GM21619 (cell line): ENCODE results near the gene AFAP1.
A peak's percentile ranks its signal among the peaks of the same experiment; 100 is the strongest.

Experiments used
- ATAC-seq: cut with Tn5 transposase; IDR thresholded peaks from one replicate; pipeline ENCODE4 v1.9.1; 2021; ENCODE audit not compliant: unreplicated experiment

The AFAP1 gene

DNA sequence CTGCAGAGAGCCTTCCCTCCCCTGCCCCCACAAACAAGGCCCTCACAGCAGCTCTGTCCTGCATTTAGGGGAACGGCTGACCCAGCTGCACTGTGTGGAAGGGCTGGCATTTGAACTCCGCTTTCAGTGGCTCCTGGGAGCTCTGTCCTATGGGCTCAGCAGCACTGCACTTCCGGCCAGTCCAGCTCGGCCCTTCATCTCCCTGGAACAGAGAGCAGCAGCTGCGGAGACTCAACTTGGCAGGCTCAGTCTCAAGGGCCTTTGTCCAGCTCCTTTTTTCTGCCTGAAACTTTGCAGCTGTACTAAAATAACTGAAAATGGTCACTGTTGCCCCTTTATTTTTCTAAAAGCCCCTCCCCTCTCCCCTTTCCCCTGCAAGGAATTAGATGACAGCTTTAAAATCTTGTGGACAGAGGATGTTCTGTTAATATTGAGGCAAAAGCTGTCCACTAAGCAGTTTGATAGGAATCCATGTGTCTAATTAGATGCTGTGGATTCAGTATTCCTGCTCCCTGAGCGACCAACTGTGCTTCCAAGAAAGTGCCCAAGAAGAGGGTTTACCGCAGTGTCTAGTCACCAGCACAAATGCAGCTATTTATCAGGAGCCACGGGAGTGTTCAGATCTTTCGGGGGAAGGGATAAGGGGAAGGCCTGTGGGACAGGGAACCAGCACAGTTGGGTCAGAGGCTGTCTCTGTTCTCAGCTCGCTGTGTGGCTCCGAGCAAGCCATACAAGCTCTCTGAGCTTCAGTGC lies 133.1 kb downstream of the AFAP1 start:
- no peak for ATAC-seq

DNA sequence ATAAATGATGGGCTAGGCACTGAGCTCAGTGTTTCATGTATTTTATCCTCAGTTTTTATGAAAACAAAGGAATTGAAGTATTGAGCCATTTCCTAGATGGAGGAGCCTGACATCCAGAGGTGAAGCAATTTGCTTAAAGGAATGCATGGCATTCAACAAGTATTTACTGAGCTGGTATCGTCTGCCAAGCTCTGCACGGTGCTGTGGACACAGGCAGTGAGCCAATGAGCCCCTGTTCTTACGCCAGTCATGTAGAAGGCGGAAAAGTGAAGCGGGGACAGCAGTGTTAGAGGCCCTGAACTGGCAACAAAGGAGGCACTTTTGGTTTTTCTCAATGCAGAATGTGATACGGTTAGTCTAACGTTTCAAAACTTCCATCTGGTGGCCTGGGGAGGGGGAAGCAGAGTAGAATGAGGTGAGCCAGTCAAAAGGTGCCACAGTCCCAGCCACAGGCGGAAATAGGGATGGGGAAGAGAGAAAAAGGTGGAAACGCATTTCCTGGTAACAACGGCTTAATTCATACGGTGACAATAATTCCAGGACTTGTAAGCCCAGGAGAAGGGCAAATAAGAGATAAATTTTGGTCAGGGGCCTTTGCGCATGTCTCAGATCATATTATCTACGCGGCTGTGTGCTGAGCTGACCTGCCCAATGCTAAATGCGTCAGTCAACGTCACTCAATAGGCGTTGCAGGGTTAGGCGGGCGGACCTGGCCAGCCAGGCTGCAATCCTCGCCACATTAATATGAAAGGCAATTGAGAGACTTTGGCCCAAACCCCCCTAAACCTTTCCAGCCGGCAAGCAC lies 133.9 kb downstream of the AFAP1 start:
- ATAC-seq: no peak

DNA sequence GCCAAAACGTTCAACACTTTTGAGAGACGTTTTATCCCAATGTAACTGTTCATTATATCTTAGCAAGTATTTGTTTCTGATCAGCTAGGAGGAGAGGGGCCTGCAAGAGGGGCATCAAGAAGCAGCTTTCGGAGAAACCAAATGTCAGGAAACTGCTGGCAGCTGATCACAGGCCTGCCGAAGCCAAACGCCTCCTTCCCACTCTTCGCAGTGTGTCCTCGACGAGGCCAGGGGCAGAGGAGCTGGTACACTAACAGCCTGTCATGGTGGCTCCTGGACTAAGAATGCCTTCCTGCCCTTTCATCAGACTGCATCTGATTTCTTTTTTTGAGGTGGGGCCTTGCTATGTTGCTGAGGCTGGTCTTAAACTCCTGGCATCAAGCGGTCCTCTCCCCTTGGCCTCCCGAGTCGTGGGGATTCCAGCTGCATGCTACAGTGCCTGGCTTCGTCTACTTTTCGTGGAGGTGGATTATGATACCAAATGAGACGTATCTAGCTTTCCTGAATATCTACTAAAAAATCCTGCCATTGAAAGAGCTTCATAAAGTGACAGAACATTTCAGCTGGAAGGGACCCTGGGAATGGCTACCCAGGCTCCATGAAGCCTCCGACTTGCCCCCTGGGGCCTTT lies 134.8 kb downstream of the AFAP1 start:
- no peak for ATAC-seq

DNA sequence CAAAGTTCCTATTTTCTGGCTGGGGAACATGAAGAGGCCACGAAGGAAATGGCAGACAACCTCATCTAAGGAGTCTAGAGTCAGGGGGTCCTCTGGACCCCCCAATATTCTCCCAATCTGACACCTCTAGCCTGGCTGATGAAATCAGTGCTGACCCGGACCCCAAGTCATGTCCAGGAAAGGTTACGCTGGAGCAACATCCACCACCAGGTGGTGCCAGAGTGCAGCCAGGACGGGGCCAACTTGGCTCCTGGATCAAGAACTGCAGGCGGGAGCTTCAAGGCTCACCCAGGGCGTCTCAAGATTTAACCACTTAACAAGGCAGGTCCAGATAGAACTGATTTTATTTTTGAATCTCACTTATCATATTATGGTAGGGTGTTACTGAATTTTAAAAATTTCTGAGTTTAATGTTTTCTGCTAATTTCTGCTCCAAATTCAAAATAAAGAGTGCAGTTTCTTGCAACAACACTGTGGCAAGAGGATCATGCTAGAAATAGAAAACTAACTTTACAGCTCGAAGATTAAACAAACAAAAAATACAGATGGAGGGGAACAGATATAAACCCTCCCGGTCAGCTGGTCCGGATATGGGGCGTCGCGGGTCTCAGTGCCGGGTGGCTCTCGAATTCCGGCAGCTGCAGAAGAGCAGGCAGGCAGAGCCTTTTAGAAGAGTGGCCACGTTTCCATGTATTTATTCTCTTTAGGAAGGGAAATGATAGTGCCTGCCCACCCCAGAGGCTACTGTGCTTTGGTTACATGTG lies 135.5 kb downstream of the AFAP1 start:
- peak; percentile 57 for ATAC-seq

DNA sequence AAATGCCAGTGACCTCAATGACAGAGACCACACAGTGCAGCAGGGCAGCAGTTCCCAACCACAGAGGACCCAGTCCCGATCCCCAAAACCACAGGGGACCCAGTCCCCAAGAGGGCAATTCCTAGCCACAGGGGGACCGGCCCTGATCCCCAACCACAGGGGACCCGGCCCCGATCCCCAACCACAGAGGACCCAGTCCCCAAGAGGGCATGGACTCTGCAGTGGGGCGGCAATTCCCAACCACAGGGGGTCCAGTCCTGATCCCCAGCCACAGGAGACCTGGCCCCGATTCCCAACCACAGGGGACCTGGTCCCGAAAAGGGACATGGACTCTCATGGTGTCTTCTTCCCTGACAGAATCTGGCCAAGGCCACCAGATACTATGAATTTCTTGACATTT lies 136.3 kb downstream of the AFAP1 start:
- no peak for ATAC-seq

DNA sequence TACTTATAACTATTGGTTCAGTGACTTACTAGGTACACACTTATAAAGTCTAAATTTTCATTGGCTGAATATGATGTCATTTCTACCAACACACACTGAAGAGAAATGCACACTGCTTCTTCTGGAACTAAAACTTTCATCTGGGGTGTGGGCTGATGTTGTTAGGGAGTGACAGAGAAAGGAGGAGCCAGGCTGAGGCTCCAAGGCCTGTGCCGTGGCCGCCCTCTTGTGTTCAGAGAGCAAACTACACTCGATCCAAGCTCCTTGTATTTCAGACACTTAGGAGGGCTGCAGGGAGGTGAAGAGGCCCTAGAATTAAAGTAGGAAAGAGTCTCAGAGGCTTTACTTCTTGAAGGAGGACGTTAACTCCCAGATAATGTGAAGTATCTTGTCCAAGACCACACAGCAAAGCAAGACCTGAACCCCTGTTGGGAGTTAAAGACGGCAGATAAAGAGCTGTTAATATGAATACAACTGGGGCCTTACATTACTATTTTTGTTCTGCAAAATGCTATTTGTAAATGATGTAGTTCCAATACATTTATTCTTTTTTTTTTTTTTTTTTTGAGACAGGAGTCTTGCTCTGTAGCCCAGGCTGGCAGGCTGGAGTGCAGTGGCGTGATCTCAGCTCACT lies 137.5 kb downstream of the AFAP1 start:
- peak; percentile 83 for ATAC-seq

DNA sequence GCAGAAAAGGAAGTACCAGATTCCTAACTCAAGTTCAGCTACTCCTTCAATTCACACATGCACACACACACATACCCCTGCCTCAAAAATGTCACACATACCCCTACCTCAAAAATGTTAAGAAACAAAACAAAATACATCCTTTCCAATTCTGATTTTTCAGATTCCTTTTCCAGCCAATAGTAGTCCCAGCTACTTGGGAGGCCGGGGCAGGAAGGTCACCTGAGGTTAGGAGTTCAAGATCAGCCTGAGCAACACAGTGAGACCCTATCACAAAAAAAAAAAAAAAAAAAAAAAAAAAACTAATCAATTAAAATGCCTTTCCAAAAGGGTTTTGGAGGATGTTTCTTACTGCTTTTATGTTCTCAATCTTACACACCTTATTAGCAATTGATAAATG lies 138.0 kb downstream of the AFAP1 start:
- ATAC-seq: no peak

DNA sequence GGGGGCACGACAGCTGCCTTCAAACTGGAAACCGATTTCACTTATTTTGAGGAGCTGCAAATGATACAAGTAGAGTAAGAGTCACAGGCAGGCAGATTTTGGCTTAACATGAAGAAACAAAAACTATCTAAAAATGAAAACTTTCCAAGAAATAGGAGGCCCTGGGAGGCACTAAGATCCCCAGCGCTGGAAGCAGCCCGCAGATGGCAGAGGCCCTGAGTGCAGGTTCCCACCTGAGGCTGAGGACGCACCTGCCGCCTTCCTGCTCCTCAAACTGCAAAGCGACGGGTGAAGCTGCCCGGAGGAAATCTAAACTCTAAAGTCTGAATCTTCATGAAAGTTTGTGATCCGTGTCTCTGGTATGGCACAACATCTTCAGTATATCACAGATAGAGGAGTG lies 138.7 kb downstream of the AFAP1 start:
- ATAC-seq: no peak

DNA sequence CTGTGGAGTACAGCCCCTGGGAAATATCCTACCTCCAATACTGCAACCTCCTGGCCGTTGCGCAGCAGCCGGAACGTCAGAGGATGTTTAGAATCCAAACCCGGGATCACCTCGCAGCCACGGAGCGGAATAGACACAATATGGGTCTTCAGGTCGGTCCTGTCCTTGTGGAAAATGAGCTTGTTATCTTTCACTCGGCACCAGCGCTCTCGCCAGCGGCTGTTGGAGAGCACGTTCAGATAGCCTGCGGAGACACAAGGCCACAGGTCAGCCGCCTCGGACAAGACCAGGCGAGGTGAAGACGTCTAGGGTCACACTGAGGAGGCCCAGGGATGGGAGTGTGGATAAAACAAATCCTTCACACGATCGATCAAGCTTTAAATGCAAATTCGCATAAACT lies 139.3 kb downstream of the AFAP1 start:
- ATAC-seq: no peak

DNA sequence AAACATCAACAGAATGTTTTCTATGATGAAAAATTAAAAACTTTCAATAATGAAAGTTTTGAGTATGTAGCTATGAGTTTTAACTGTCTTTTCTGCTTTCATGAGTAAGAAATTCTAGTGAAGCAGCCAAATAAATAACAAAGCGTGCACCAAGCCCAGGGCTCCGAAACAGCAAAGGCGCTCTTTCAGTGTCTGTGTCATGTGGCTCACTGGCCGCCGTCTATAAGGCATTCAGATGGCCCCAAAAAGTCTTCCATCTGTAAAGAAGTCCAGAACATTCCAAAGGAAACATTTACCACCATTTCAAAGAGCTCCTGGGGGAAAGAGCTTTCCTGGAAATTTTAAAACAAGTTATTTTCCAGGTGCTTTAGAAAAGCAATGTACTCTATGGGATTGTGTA lies 139.9 kb downstream of the AFAP1 start:
- no peak for ATAC-seq

DNA sequence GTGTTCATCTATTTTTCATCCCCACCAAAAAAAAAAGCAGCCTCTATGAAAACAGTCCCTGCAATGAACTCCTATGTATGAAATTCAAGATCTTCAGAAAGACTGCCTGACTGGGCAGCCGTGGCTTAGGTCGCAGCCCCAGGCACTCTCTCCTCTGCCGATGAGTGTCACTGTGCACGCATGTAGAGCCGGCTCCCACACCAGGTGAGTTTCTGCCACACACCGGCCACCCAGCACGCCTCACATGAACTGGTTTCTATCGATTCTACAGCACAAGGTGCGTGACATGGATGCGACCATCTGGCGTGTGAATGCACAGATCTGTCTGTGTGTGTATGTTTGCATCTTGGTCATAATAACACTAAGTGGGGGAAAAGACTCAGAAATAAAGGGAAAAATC lies 140.4 kb downstream of the AFAP1 start:
- ATAC-seq: no peak

DNA sequence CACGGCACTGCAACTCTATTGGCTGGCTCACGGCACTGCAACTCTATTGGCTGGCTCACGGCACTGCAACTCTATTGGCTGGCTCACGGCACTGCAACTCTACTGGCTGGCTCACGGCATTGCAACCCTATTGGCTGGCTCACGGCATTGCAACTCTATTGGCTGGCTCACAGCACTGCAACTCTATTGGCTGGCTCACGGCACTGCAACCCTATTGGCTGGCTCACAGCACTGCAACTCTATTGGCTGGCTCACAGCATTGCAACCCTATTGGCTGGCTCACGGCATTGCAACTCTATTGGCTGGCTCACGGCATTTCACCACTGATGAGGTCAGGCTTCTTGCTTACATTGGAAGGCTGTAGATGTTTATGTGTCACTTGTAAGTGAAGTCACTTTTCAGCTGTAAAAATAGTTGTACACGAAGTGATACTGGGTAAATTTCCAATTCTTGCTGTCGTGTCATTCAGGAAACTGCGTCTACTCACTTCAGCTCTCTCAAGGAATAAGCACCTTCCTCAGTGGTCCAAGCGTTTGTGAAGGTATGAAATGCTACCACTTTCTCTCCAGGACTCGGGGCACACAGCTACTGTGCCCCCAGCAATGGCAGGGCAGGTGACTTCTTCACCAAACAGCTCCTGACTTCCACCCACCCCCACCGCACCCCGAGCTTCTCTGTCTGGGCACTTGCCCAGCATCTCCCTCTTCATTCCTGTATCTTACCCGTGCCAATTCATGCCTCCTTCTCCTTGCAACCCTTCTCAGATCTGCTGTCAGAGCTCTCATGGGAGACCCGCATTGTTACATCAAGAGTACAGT lies 141.3 kb downstream of the AFAP1 start:
- ATAC-seq: no peak

DNA sequence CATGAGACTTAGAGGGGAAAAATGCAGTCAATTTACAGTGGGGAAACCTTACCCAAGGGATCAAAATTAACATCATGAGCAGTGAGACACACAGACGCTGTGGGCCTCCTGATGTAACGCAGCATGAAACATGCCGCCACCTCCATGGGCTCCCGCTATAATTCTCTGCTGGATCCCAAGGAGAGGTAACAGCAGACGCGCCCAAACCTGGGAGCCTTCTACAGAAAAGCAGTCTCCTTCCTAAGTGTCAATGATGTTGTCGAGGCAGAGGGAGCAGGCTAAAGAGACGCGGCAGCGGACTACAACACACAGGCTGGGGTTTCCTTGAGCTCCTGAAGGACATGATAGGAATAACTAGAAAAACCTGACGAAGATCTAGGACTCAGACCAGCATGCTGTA lies 142.3 kb downstream of the AFAP1 start:
- ATAC-seq: no peak

DNA sequence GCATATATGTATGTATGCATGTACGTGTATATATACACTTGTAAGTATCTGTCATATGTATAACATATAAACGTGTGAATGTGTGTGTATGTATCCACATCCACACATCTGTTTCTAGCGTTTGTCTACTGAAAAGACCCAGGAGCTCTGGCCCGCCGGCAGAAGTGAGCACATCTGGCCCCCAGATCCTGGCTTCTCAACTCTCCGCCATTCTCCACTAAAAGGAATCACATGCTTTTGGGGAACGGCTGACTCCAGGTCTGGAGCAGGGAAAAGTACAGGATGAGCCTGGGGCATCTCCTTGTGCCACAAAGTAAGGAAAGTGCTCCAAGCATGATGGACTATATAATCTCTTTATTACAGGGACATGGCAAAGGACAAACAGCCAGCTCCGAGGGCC lies 143.7 kb downstream of the AFAP1 start:
- ATAC-seq: no peak

DNA sequence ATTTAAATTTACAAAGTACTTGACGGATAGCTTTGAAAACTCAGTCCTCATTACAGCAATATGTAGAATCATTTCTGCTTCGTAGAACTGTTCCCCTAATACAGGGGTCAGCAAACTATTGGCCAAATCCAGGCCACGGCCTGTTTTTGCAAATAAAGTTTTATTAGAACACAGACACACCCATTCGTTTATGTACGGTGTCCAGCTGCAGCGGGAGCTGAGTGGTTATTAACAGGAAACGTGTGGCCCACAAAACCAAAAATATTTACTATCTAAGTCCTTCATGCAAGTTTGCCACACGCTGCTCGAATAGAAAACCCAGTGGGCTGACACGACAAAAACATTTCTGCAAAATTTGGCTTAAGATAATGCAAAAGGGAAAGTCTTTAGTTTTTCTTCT lies 146.5 kb downstream of the AFAP1 start:
- no peak for ATAC-seq

DNA sequence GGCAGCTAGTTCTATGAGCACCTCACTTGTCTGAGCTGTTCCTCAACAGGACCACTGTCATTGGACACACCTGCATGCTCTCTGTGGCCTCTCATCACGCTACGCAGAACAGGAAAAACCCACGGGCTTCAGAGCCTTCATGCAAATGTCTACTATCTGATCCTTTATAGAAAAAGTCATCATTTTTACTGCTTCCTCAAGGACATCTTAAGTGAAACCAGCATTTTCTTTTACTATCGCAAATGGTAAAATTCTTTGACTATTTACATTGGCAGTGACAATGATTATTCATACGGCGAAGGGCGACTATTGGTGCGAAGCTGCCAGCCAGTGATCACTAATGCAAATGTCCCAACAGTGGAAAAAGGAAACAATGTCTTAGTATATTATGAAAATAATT lies 147.0 kb downstream of the AFAP1 start:
- peak; percentile 64 for ATAC-seq

DNA sequence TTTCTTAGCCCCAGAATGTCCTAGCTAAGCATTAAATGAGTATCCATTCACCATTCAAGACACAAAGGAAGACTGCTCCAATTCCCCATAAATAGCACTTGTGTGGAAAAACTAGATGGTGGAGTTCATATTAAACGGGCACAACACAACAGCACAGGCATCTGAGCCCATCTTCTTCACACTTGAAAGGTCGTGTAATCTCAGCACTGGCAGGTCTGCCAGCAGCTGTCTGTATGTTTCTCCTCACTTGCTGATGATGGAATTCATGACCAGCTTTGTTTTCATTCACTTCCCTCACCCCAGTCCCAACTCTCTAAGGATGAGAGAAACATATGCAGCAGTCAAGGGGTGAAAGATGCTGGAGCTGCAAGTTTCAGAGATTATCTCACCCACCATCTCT lies 148.7 kb downstream of the AFAP1 start:
- no peak for ATAC-seq

DNA sequence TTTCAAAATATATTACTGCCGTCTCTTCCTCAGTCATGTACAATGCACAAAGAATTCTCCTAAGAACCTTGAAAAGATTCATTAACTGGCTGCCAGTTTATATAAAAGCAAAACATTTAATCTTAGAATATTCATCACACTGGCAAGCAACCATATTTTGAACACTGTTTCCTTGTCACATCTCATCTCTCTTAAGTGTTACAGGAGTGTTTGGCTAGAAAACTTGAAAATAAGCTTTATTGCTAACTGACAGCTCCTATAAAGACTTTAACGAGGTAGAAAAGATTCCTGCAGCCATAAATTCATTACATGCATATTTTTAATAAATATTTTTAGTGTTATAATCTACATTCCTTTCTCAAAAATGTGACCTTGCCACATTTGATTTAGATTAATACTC lies 149.6 kb downstream of the AFAP1 start:
- ATAC-seq: no peak

DNA sequence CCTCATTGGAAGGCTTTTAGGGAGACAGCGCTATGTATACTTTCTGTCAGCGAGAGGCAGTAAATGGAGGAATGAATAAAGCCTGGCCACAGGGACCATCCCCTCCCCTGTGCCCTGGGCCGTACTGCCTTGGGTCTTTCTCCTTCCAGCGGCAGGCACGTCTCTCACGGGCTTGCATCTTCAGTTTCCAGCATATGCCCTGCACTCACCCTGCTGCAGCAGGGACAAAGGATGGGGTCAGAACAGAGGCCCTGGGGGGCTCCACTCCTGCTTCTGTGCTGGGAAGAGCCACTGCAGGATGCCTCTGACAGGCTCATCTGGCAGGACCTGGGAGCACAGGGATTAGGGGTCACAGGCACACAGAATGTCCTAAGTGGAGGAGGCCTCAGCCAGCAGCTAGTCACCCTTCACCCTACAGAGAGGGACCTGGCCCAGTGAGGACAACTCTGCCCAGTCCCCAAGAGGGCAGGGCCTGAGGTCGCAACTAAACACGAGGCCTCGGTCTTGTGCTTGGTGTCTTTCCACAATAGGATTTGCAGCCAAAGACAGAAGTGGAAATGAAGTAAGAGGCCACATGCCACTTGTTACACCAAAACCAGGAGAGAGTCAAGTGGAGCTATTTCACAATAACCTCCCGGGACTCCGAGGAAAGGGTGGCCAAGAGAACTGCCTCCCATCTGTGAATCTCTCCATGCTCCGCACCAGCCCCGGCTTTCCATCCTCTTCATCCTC lies 150.8 kb downstream of the AFAP1 start:
- no peak for ATAC-seq
